Natural killer cell (primary cell): ENCODE measurements around the gene SPTB. TPM values are rescaled to one million over a fixed set of nuclear protein-coding genes. Genes with fewer than 3 reads are reported as not detected.
"Not testable (repeated sequence)": the region's sequence is repeated elsewhere in the genome, so short reads cannot be mapped to it uniquely, and the experiment has no call there.

Source experiments
- ATAC-seq, 3 donors: fragments of 150-1000 bp in 2 of 3; fragments of 200-7000 bp in 1 of 3; cut with Tn5 transposase; 1 replicate in 1 of 3; 2 replicates in 2 of 3; pipeline ENCODE4 v1.10.0; 2021; ENCODE audit warnings: mild to moderate bottlenecking in 2 of 3, moderate library complexity in 2 of 3
- DNase-seq, 2 donors: peaks; one replicate each; pipeline versions ENCODE4 v3.0.0 to v3.0.0-alpha.2; 2013 to 2021; ENCODE audit warnings: mixed read lengths in 1 of 2
- H3K27ac ChIP-seq: one replicate; pipeline ENCODE4 v1.5.1; 2013; ENCODE audit warnings: mild to moderate bottlenecking, low read length
- H3K27me3 ChIP-seq: one replicate; pipeline ENCODE4 v1.6.1; 2013; ENCODE audit warnings: low read length; ENCODE audit not compliant: control insufficient read depth, insufficient read depth
- H3K36me3 ChIP-seq: one replicate; pipeline ENCODE4 v1.6.1; 2013; ENCODE audit warnings: low read length; ENCODE audit not compliant: control insufficient read depth, insufficient read depth
- H3K4me1 ChIP-seq: one replicate; pipeline ENCODE4 v1.6.1; 2013; ENCODE audit warnings: low read length; ENCODE audit not compliant: control insufficient read depth, insufficient read depth
- H3K4me3 ChIP-seq: one replicate; pipeline ENCODE4 v1.5.1; 2013; ENCODE audit warnings: low read length
- H3K9me3 ChIP-seq: one replicate; pipeline ENCODE4 v1.6.1; 2013; ENCODE audit warnings: low read length; ENCODE audit not compliant: control insufficient read depth, insufficient read depth
- H3K27ac Mint-ChIP-seq, 2 donors: one replicate each; pipeline ENCODE4 v1.8.0; 2022; ENCODE audit warnings: mild to moderate bottlenecking in 2 of 2, mixed read lengths in 2 of 2, moderate library complexity in 1 of 2
- H3K27me3 Mint-ChIP-seq, 2 donors: one replicate each; pipeline ENCODE4 v1.8.0; 2022; ENCODE audit warnings: low read depth in 2 of 2, mixed read lengths in 2 of 2
- H3K36me3 Mint-ChIP-seq: one replicate; pipeline ENCODE4 v1.8.0; 2022; ENCODE audit warnings: mixed read lengths
- H3K4me1 Mint-ChIP-seq, 2 donors: one replicate each; pipeline ENCODE4 v1.8.0; 2022; ENCODE audit warnings: mixed read lengths in 2 of 2
- H3K4me3 Mint-ChIP-seq: one replicate; pipeline ENCODE4 v1.8.0; 2022; ENCODE audit warnings: mild to moderate bottlenecking, moderate library complexity, mixed read lengths
- H3K9me3 Mint-ChIP-seq, 2 donors: one replicate each; pipeline ENCODE4 v1.8.0; 2022; ENCODE audit warnings: mixed read lengths in 2 of 2
- WGBS: methylation state at CpG from one replicate; pipeline ENCODE4 v1.1.7; 2013; ENCODE audit warnings: missing lambda C conversion rate; ENCODE audit not compliant: insufficient coverage; 5-methylcytosine and 5-hydroxymethylcytosine counted together
- intact Hi-C: fragments of 100-400 bp; cut with micrococcal nuclease; formaldehyde crosslinking; loops from one replicate; pipeline ENCODE4 v1.14.2; 2022
- total RNA-seq, 4 donors: library from RNA; stranded (reverse); fragments of 120-200 nt in 1 of 4; gene quantifications; one replicate each; pipeline versions ENCODE4 v1.2.3 to v1.2.4, GENCODE V29; 2013 to 2022
- TF ChIP-seq, protein P1 (sequence below): fragments of 200-600 bp; IDR thresholded peaks from one replicate; pipeline ENCODE4 v1.8.0; 2022; ENCODE audit warnings: antibody characterized with exemption

Gene SPTB
- total RNA-seq, 3 donors from 2014 or later (not counting 1 experiment from before 2014, with no cell fraction given), result 0.07 to 0.59 (median 0.13) TPM

DNA sequence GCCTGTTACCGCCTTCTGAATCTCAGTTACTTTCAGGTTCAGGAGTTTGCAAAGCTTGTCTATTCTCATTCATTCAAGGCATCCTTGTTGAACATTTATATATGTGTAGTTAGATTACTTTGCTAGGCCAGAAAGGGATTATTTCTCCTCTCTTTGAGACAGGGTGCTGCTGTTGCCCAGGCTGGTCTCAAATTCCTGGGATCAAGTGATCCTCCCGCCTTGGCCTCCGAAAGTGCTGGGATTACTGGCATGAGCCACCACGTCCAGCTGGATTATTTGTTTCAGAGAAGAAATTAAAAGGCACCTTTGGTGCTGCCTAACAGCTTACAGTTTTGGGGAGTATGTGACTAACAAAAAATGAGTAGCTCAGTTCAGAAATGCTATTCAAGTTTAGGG lies 35.3 kb upstream of the SPTB start:
- Mint-ChIP-seq H3K27ac (peak overlapping the region; percentile 97 to 98), H3K4me3 (peak overlapping the region; percentile 96), H3K4me1 (peaks cover 44 to 56% of the 10 kb centered on the region in 2 donors), H3K9me3 (no peaks in the 10 kb centered on the region), H3K36me3 (no peaks in the 10 kb centered on the region), H3K27me3 (peaks cover 0 to 3% of the 10 kb centered on the region in 2 donors)
- intact Hi-C loops, result loop anchor here (1.0 to 2.0 kb wide), 2 partner anchors 14 to 71 kb away; partner anchors contain the start of gene FNTB
- ATAC-seq (no peak), DNase-seq (no peak)
- peaks cover 14% of the 10 kb centered on the region for H3K4me1 ChIP-seq
- TF ChIP-seq, protein P1, sequence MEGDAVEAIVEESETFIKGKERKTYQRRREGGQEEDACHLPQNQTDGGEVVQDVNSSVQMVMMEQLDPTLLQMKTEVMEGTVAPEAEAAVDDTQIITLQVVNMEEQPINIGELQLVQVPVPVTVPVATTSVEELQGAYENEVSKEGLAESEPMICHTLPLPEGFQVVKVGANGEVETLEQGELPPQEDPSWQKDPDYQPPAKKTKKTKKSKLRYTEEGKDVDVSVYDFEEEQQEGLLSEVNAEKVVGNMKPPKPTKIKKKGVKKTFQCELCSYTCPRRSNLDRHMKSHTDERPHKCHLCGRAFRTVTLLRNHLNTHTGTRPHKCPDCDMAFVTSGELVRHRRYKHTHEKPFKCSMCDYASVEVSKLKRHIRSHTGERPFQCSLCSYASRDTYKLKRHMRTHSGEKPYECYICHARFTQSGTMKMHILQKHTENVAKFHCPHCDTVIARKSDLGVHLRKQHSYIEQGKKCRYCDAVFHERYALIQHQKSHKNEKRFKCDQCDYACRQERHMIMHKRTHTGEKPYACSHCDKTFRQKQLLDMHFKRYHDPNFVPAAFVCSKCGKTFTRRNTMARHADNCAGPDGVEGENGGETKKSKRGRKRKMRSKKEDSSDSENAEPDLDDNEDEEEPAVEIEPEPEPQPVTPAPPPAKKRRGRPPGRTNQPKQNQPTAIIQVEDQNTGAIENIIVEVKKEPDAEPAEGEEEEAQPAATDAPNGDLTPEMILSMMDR, result no peak
- H3K27me3 ChIP-seq, result no peaks in the 10 kb centered on the region
- 54% methylated on average over 4 of the region's 4 CpGs for WGBS
- peak overlapping the region; percentile 65 for H3K4me3 ChIP-seq
- no peaks in the 10 kb centered on the region for H3K9me3 ChIP-seq
- peak overlapping the region; percentile 95 for H3K27ac ChIP-seq
- peaks cover 8% of the 10 kb centered on the region for H3K36me3 ChIP-seq

DNA sequence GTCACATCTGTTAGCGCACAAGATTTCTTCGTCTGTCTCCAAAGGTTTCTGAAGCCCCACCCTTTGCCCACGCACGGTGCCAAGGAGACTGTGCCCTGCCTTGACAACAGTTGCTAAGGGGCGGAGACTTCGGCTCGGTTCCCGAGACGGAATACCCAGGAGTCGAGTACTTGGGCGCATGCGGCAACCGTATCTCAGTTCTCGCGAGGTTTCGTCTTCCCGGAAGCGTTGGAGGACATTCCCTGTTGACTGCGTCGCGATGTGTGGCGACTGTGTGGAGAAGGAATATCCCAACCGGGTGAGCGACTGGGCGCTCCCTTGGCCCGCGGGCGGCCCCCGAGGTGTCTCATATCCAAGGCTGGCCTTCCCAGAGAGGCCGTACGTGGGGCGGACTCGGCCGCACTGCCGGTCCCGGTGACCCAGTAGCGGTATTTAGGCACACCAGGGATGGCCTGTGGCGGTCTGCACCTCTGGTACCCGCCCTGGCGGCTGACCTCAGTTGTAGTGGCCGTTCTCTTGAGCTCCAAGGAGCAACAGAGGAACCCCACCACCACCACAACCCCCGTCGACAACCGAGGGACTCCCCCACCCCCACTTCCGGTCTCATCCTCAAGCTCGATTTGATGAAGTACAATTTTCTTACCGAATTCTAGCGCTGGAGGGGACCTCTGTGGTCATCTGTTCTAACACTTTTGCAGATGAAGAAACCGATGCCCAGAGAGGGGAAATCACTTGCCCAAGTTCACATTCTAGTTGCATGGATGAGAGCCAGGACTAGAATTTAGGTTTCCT lies 34.7 kb upstream of the SPTB start, which contains the start of gene CHURC1:
TSS of gene CHURC1 (plus strand) at position 219 of the 792 bp plus-strand sequence. CDS start at position 260, 41 bp downstream.
- peak within 1 kb of the TSS; percentile 65 for H3K4me3 ChIP-seq
- TF ChIP-seq, protein P1, result no peak
- peak within 1 kb of the TSS; percentile 95 for H3K27ac ChIP-seq
- H3K9me3 Mint-ChIP-seq, result no peaks in the 10 kb centered on the region
- peak; percentile 88 to 100 for DNase-seq
- ATAC-seq, result peak; percentile 81 to 90 (median 82)
- under 1% methylated on average over 49 of the region's 49 CpGs for WGBS
- H3K36me3 Mint-ChIP-seq, result no peaks in the 10 kb centered on the region
- peak within 1 kb of the TSS; percentile 97 to 98 for H3K27ac Mint-ChIP-seq
- peaks cover 7% of the 10 kb centered on the region for H3K36me3 ChIP-seq
- H3K27me3 Mint-ChIP-seq, result peaks cover 0 to 3% of the 10 kb centered on the region in 2 donors
- intact Hi-C loops, result loop anchor here (1.0 to 5.0 kb wide), 3 partner anchors 14 to 188 kb away; partner anchors contain the start of genes FNTB and MAX
- peaks cover 41 to 50% of the 10 kb centered on the region in 2 donors for H3K4me1 Mint-ChIP-seq
- peaks cover 14% of the 10 kb centered on the region for H3K4me1 ChIP-seq
- peak within 1 kb of the TSS; percentile 96 for H3K4me3 Mint-ChIP-seq
- H3K27me3 ChIP-seq, result no peaks in the 10 kb centered on the region
- H3K9me3 ChIP-seq, result no peaks in the 10 kb centered on the region

DNA sequence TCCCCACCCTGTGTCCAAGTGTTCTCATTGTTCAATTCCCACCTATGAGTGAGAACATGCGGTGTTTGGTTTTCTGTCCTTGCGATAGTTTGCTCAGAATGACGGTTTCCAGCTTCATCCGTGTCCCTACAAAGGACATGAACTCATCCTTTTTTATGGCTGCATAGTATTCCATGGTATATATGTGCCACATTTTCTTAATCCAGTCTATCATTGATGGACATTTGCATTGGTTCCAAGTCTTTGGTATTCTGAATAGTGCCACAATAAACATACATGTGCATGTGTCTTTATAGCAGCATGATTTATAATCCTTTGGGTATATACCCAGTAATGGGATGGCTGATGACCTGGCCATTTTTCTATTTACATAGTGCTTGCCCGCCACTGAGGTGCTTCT lies 33.8 kb upstream of the SPTB start:
- DNase-seq, H3K4me3 ChIP-seq, H3K9me3 ChIP-seq, H3K27me3 ChIP-seq, ATAC-seq, H3K27me3 Mint-ChIP-seq, H3K9me3 Mint-ChIP-seq, H3K36me3 ChIP-seq, H3K36me3 Mint-ChIP-seq: not testable (repeated sequence)
- H3K4me1 Mint-ChIP-seq, result peaks cover 39 to 48% of the 10 kb centered on the region in 2 donors
- H3K27ac Mint-ChIP-seq, result peak overlapping the region; percentile 97 to 98
- intact Hi-C loops, result loop anchor here (5.0 kb wide), 1 partner anchor 189 kb away; the partner anchor contains the start of gene MAX
- Histone ChIP-seq H3K4me1 (peaks cover 12% of the 10 kb centered on the region), H3K27ac (peak overlapping the region; percentile 95)
- peak overlapping the region; percentile 96 for H3K4me3 Mint-ChIP-seq
- 33% methylated on average over 1 of the region's 5 CpGs for WGBS

DNA sequence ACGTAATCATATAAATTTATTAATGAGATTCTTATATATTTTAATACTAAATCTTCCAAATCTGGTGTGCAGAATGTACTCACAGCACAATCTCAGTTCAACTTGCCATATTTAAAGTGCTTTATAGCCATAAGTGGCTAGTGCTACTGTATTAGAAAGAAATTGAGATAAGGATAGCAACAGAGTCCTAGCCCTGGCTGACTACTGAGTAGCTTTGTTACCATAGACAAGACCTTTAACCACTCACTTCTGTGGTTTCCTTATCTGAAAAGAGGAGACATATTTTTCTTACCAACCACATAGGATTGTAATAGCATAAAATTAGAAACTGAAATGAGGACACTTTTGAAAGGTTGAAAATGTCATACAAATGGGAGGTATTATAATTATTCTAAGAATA lies 32.6 kb upstream of the SPTB start:
- Histone ChIP-seq H3K36me3 (no peaks in the 10 kb centered on the region), H3K9me3 (no peaks in the 10 kb centered on the region), H3K4me1 (peaks cover 7% of the 10 kb centered on the region), H3K4me3 (no peak overlapping the region), H3K27me3 (no peaks in the 10 kb centered on the region), H3K27ac (no peak overlapping the region)
- no peaks in the 10 kb centered on the region for H3K9me3 Mint-ChIP-seq
- no peaks in the 10 kb centered on the region for H3K36me3 Mint-ChIP-seq
- no peak for ATAC-seq
- TF ChIP-seq, protein P1, result no peak
- no peak for DNase-seq
- H3K27ac Mint-ChIP-seq, result peak overlapping the region; percentile 54 to 61
- no CpG with 5 or more reads among the region's 1 CpG for WGBS
- intact Hi-C loops, result loop anchor here (5.0 kb wide), 1 partner anchor 190 kb away; the partner anchor contains the start of gene MAX
- peaks cover 30 to 37% of the 10 kb centered on the region in 2 donors for H3K4me1 Mint-ChIP-seq
- H3K4me3 Mint-ChIP-seq, result peak overlapping the region; percentile 28
- H3K27me3 Mint-ChIP-seq, result peaks cover 5 to 6% of the 10 kb centered on the region in 2 donors
